ENCODE data around the gene ABCC4. TPM values are rescaled to one million over a fixed set of nuclear protein-coding genes. Genes with fewer than 3 reads are reported as not detected.
A peak's percentile ranks its signal among the peaks of the same experiment; 100 is the strongest.

ABCC4 gene
- total and polyA plus RNA-seq, 2 donors (not counting 1 experiment from before 2014, with no cell fraction given): 35.2 to 98.8 TPM

GRCh38 chr13:95323930-95324662 is 22.8 kb upstream of the ABCC4 start:
- TF ChIP-seq EZH2 (IDR thresholded peaks at IDR 0.05; ENCODE audit: low read length, missing control alignments): no peak
- no peak for TF ChIP-seq CTCF (conservative IDR thresholded peaks at IDR 0.05 in 1 of 2, IDR thresholded peaks at IDR 0.05 in 1 of 2; ENCODE audit: low read depth in 1 of 2, low read length in 2 of 2)
- Histone ChIP-seq H3K9ac (ENCODE audit: insufficient read depth, low read length) (no peak overlapping the region), H3K4me3 (replicated peaks in 1 of 4; ENCODE audit: control extremely low read depth in 1 of 4, insufficient read depth in 1 of 4, low read depth in 3 of 4, low read length in 4 of 4) (no peak overlapping the region), H3K4me1 (ENCODE audit: control insufficient read depth, extremely low read depth, insufficient read depth, low read length) (no peaks in the 10 kb centered on the region), H2AFZ (ENCODE audit: low read length) (no peak overlapping the region), H3K79me2 (ENCODE audit: control insufficient read depth, insufficient read depth, low read length) (no peaks in the 10 kb centered on the region), H3K4me2 (ENCODE audit: extremely low read depth, insufficient read depth, low read length) (no peak overlapping the region), H3K9me3 (ENCODE audit: control insufficient read depth, insufficient read depth, low read depth, low read length) (no peaks in the 10 kb centered on the region), H3K27ac (ENCODE audit: insufficient read depth, low read length) (no peak overlapping the region), H3K36me3 (ENCODE audit: control insufficient read depth, insufficient read depth, low read length) (no peaks in the 10 kb centered on the region), H4K20me1 (ENCODE audit: control insufficient read depth, extremely low read depth, insufficient read depth, low read length) (no peaks in the 10 kb centered on the region), H3K27me3 (ENCODE audit: control insufficient read depth, insufficient read depth, low read length) (no peaks in the 10 kb centered on the region)
- DNase-seq (ENCODE audit: low read depth in 2 of 2): no peak

GRCh38 chr13:95319551-95320274 is 18.5 kb upstream of the ABCC4 start:
- TF ChIP-seq EZH2 (IDR thresholded peaks at IDR 0.05; ENCODE audit: low read length, missing control alignments) (no peak), CTCF (conservative IDR thresholded peaks at IDR 0.05 in 1 of 2, IDR thresholded peaks at IDR 0.05 in 1 of 2; ENCODE audit: low read depth in 1 of 2, low read length in 2 of 2) (no peak)
- no peak overlapping the region for H3K4me3 ChIP-seq (replicated peaks in 1 of 4; ENCODE audit: control extremely low read depth in 1 of 4, insufficient read depth in 1 of 4, low read depth in 3 of 4, low read length in 4 of 4)
- no peaks in the 10 kb centered on the region for H3K27me3 ChIP-seq (ENCODE audit: control insufficient read depth, insufficient read depth, low read length)
- no peaks in the 10 kb centered on the region for H3K9me3 ChIP-seq (ENCODE audit: control insufficient read depth, insufficient read depth, low read depth, low read length)
- no peaks in the 10 kb centered on the region for H3K79me2 ChIP-seq (ENCODE audit: control insufficient read depth, insufficient read depth, low read length)
- no peak overlapping the region for H3K9ac ChIP-seq (ENCODE audit: insufficient read depth, low read length)
- DNase-seq (ENCODE audit: low read depth in 2 of 2): peak in 1 of 2 donors; percentile 36
- H3K27ac ChIP-seq (ENCODE audit: insufficient read depth, low read length): no peak overlapping the region
- no peak overlapping the region for H2AFZ ChIP-seq (ENCODE audit: low read length)
- H3K36me3 ChIP-seq (ENCODE audit: control insufficient read depth, insufficient read depth, low read length): no peaks in the 10 kb centered on the region
- H3K4me2 ChIP-seq (ENCODE audit: extremely low read depth, insufficient read depth, low read length): no peak overlapping the region
- H4K20me1 ChIP-seq (ENCODE audit: control insufficient read depth, extremely low read depth, insufficient read depth, low read length): no peaks in the 10 kb centered on the region
- no peaks in the 10 kb centered on the region for H3K4me1 ChIP-seq (ENCODE audit: control insufficient read depth, extremely low read depth, insufficient read depth, low read length)
